Common myeloid progenitor, CD34-positive (primary cell): ENCODE data around the gene SLC52A1.

ENCODE experiments used
- CTCF ChIA-PET: fragments of 350-600 bp; sonication (Branson Sonifier 250); formaldehyde crosslinking; loops from one replicate; lab custom pipeline; 2021; ENCODE audit warnings: antibody characterized with exemption; lab: Charles Lee
- POLR2A ChIA-PET: fragments of 350-600 bp; sonication (Branson Sonifier 250); formaldehyde crosslinking; loops from one replicate; lab custom pipeline; 2021; ENCODE audit warnings: antibody characterized with exemption; lab: Charles Lee
- DNase-seq, 3 donors: peaks; one replicate each; pipeline versions ENCODE4 v3.0.0 to v3.0.0-alpha.2; 2013
- H3K27ac ChIP-seq, 2 experiments: 1 replicate in 1 of 2; 2 replicates in 1 of 2; pipeline ENCODE4 v1.7.0; 2013; ENCODE audit warnings: inconsistent platforms in 2 of 2, low read length in 2 of 2, mild to moderate bottlenecking in 2 of 2, low read depth in 1 of 2, moderate library complexity in 1 of 2; ENCODE audit not compliant: severe bottlenecking in 2 of 2, insufficient read depth in 1 of 2, poor library complexity in 1 of 2
- H3K27me3 ChIP-seq, 5 experiments: replicated peaks in 2 of 5; 1 replicate in 3 of 5; 2 replicates in 2 of 5; pipeline versions ENCODE4 v1.6.1 to v1.7.0; 2013; ENCODE audit warnings: low read length in 4 of 5, mild to moderate bottlenecking in 2 of 5, moderate library complexity in 2 of 5, inconsistent platforms in 1 of 5; ENCODE audit not compliant: insufficient read depth in 5 of 5, control insufficient read depth in 4 of 5
- H3K36me3 ChIP-seq, 4 experiments: 1 replicate in 2 of 4; 2 replicates in 2 of 4; pipeline versions ENCODE4 v1.6.1 to v1.7.0; 2013; ENCODE audit warnings: low read length in 3 of 4, control low read depth in 1 of 4, mild to moderate bottlenecking in 1 of 4; ENCODE audit not compliant: control insufficient read depth in 4 of 4, insufficient read depth in 4 of 4
- H3K4me1 ChIP-seq, 4 experiments: 1 replicate in 3 of 4; 2 replicates in 1 of 4; pipeline versions ENCODE4 v1.6.1 to v1.7.1; 2013; ENCODE audit warnings: low read length in 3 of 4, mild to moderate bottlenecking in 3 of 4, control low read depth in 1 of 4, inconsistent platforms in 1 of 4, moderate library complexity in 1 of 4; ENCODE audit not compliant: control insufficient read depth in 4 of 4, insufficient read depth in 4 of 4; ENCODE audit errors: control extremely low read depth in 1 of 4
- H3K4me3 ChIP-seq, 7 experiments: 1 replicate in 4 of 7; 2 replicates in 3 of 7; pipeline versions ENCODE4 v1.5.1 to v1.7.0; 2013; ENCODE audit warnings: mild to moderate bottlenecking in 7 of 7, low read length in 6 of 7, moderate library complexity in 6 of 7, inconsistent platforms in 2 of 7, low read depth in 2 of 7, control low read depth in 1 of 7; ENCODE audit not compliant: insufficient read depth in 4 of 7, control insufficient read depth in 1 of 7; ENCODE audit errors: extremely low read depth in 1 of 7
- H3K9me3 ChIP-seq, 5 experiments: 1 replicate in 4 of 5; 2 replicates in 1 of 5; pipeline versions ENCODE4 v1.6.1 to v1.7.1; 2013; ENCODE audit warnings: low read length in 4 of 5, mild to moderate bottlenecking in 2 of 5, inconsistent platforms in 1 of 5, low read depth in 1 of 5, moderate library complexity in 1 of 5; ENCODE audit not compliant: control insufficient read depth in 4 of 5, insufficient read depth in 2 of 5; ENCODE audit errors: control extremely low read depth in 1 of 5
- WGBS: methylation state at CpG from one replicate; pipeline ENCODE4 v1.1.5; 2013; ENCODE audit not compliant: insufficient coverage; 5-methylcytosine and 5-hydroxymethylcytosine counted together

Gene SLC52A1

GRCh38 chr17:4998027-4998731 is 37.0 kb downstream of the SLC52A1 start:
- H3K36me3 ChIP-seq, result peaks cover 0 to 4% (median 0%) of the 10 kb centered on the region in 4 experiments

GRCh38 chr17:4997302-4998026 is 37.8 kb downstream of the SLC52A1 start, which contains the start of the genes INCA1 and KIF1C:
Gene INCA1 (minus strand): TSS chr17:4997522. CDS start chr17:4994437, 3,085 bp downstream.
Gene KIF1C (plus strand): TSS chr17:4997950. CDS start chr17:5000247, 2,297 bp downstream.
- POLR2A ChIA-PET, result interaction anchor here (0.7 to 1.4 kb wide), 3 partner anchors 17 to 58 kb away, joined by 3 to 6 read pairs (median 4); partner anchors contain the start of genes RNF167 and SLC25A11

More at GRCh38 chr17:4998027-4998731, 37.0 kb downstream of the SLC52A1 start:
- H3K4me1 ChIP-seq, result peaks cover 0 to 19% (median 16%) of the 10 kb centered on the region in 4 experiments
- peak in 1 of 3 donors; percentile 33 for DNase-seq
- H3K9me3 ChIP-seq, result no peaks in the 10 kb centered on the region
- peaks cover 0 to 54% (median 18%) of the 10 kb centered on the region in 5 experiments for H3K27me3 ChIP-seq
- CTCF ChIA-PET, result interaction anchor here (0.8 to 1.6 kb wide), 2 partner anchors 10 to 21 kb away, joined by 6 read pairs; partner anchors contain the start of gene CAMTA2
- POLR2A ChIA-PET, result interaction anchor here (0.7 kb wide), 1 partner anchor 19 kb away, joined by 4 read pairs; no protein-coding TSS in a partner anchor
- H3K27ac ChIP-seq, result no peak overlapping the region
- under 1% methylated on average over 50 of the region's 55 CpGs for WGBS
- H3K4me3 ChIP-seq, result peak overlapping the region; percentile 27 to 73 (median 57)

DNA sequence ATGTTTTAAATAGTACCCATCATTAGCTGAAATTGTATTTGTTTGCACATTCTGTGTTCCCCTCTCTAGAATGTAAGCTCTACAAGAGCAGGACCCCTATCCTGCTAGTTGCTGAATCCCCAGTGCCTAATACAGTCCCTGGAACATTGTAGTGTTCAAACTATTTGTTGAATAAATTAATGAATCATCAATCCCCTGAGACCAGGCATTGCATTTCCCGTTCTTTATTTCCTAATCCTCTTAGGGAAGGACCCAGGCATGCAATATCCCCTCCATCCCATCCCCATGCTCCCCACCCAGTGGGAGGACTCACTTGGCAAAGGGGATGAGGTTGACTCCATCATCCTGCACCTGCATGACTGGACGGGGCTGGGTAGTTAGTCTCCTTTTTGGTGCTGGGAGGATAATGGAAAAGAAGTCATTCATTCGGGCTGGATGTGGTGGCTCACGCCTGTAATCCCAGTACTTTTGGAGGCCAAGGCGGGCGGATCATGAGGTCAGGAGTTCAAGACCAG is 41.1 kb downstream of the SLC52A1 start:
- DNase-seq, result no peak

More at GRCh38 chr17:4997302-4998026, 37.8 kb downstream of the SLC52A1 start, which contains the start of the genes INCA1 and KIF1C:
- H3K9me3 ChIP-seq, result no peaks in the 10 kb centered on the region
- H3K4me3 ChIP-seq, result peak within 1 kb of the TSS; percentile 27 to 73 (median 68)
- CTCF ChIA-PET, result interaction anchor here (0.8 to 1.6 kb wide), 4 partner anchors 9 to 30 kb away, joined by 3 to 6 read pairs (median 5); partner anchors contain the start of genes CAMTA2 and SPAG7
- H3K36me3 ChIP-seq, result peaks cover 0 to 4% (median 0%) of the 10 kb centered on the region in 4 experiments
- no peak within 1 kb of the TSS for H3K27ac ChIP-seq
- under 1% methylated on average over 89 of the region's 93 CpGs for WGBS
- peaks cover 0 to 19% (median 16%) of the 10 kb centered on the region in 4 experiments for H3K4me1 ChIP-seq
- DNase-seq, result peak; percentile 78 to 90 (median 87)
- peaks cover 0 to 54% (median 18%) of the 10 kb centered on the region in 5 experiments for H3K27me3 ChIP-seq

GRCh38 chr17:4987767-4988567 is 47.3 kb downstream of the SLC52A1 start:
- H3K27ac ChIP-seq, result peak overlapping the region; percentile 58 to 79
- H3K4me3 ChIP-seq, result peak overlapping the region; percentile 74 to 94 (median 80)
- H3K36me3 ChIP-seq, result peaks cover 0 to 6% (median 2%) of the 10 kb centered on the region in 4 experiments
- H3K9me3 ChIP-seq, result no peaks in the 10 kb centered on the region
- ChIA-PET CTCF (interaction anchor here (0.6 to 4.5 kb wide), 11 partner anchors 9 to 85 kb away, joined by 3 to 35 read pairs (median 6); partner anchors contain the start of genes CHRNE, INCA1, KIF1C and SPAG7), POLR2A (interaction anchor here (1.1 to 1.4 kb wide), 2 partner anchors 9 to 86 kb away, joined by 3 to 4 read pairs; no protein-coding TSS in a partner anchor)
- peaks cover 8 to 26% (median 24%) of the 10 kb centered on the region in 4 experiments for H3K4me1 ChIP-seq
- DNase-seq, result peak in 2 of 3 donors; percentile 40 to 57
- 2% methylated on average over 23 of the region's 30 CpGs for WGBS
- H3K27me3 ChIP-seq, result no peaks in the 10 kb centered on the region

More for the DNA sequence above, 41.1 kb downstream of the SLC52A1 start:
- CTCF ChIA-PET, result interaction anchor here (2.0 kb wide), 1 partner anchor 8 kb away, joined by 5 read pairs; no protein-coding TSS in a partner anchor
- Histone ChIP-seq H3K27me3 (peaks cover 0 to 32% (median 12%) of the 10 kb centered on the region in 5 experiments), H3K27ac (no peak overlapping the region), H3K36me3 (no peaks in the 10 kb centered on the region), H3K9me3 (no peaks in the 10 kb centered on the region), H3K4me3 (no peak overlapping the region), H3K4me1 (peaks cover 0 to 20% (median 16%) of the 10 kb centered on the region in 4 experiments)
- 97% methylated on average over 4 of the region's 6 CpGs for WGBS
- POLR2A ChIA-PET, result no interaction called here

GRCh38 chr17:4986951-4987766 is 48.1 kb downstream of the SLC52A1 start, which contains the start of gene CAMTA2:
Gene CAMTA2 (minus strand): TSS chr17:4987675. CDS start chr17:4986222, 1,453 bp downstream.
- ChIA-PET POLR2A (interaction anchor here (0.7 to 1.4 kb wide), 2 partner anchors 8 kb away, joined by 3 to 4 read pairs; no protein-coding TSS in a partner anchor), CTCF (interaction anchor here (0.7 to 4.5 kb wide), 13 partner anchors 8 to 78 kb away, joined by 3 to 35 read pairs (median 6); partner anchors contain the start of genes INCA1, KIF1C and SPAG7)
- WGBS, result under 1% methylated on average over 59 of the region's 78 CpGs
- Histone ChIP-seq H3K36me3 (peaks cover 0 to 14% (median 5%) of the 10 kb centered on the region in 4 experiments), H3K4me3 (peak within 1 kb of the TSS; percentile 74 to 94 (median 80)), H3K4me1 (peaks cover 8 to 26% (median 24%) of the 10 kb centered on the region in 4 experiments), H3K27ac (peak within 1 kb of the TSS; percentile 58 to 79), H3K9me3 (no peaks in the 10 kb centered on the region), H3K27me3 (no peaks in the 10 kb centered on the region)
- peak; percentile 80 to 85 (median 81) for DNase-seq
